ENCODE results near the gene BMP7.

Gene BMP7

GRCh38 chr20:57260934-57261333, 5.5 kb downstream of the BMP7 start:
- Histone ChIP-seq H3K9ac (ENCODE audit: insufficient read length, low read depth) (no peak overlapping the region), H3K27me3 (ENCODE audit: insufficient read depth, insufficient read length) (peaks cover 10% of the 10 kb centered on the region), H3K36me3 (ENCODE audit: insufficient read depth, insufficient read length, low read length) (no peaks in the 10 kb centered on the region), H3K4me3 (ENCODE audit: insufficient read length, low read depth) (no peak overlapping the region), H3K9me3 (ENCODE audit: insufficient read depth, low read length) (no peaks in the 10 kb centered on the region), H3K4me1 (ENCODE audit: insufficient read depth, insufficient read length) (peaks cover 22% of the 10 kb centered on the region)
- TF ChIP-seq SUZ12 (IDR thresholded peaks at IDR 0.05; ENCODE audit: extremely low read depth, insufficient read depth, insufficient read length) (no peak), ZNF274 (IDR thresholded peaks at IDR 0.05; ENCODE audit: low read depth, low read length) (no peak), YY1 (IDR thresholded peaks at IDR 0.05; ENCODE audit: insufficient read depth, insufficient read length) (no peak)
- DNase-seq (ENCODE audit: low read depth, low spot score): no peak

GRCh38 chr20:57259938-57260921, 6.2 kb downstream of the BMP7 start:
- H3K9me3 ChIP-seq (ENCODE audit: insufficient read depth, low read length): no peaks in the 10 kb centered on the region
- TF ChIP-seq SUZ12 (IDR thresholded peaks at IDR 0.05; ENCODE audit: extremely low read depth, insufficient read depth, insufficient read length): no peak
- TF ChIP-seq YY1 (IDR thresholded peaks at IDR 0.05; ENCODE audit: insufficient read depth, insufficient read length): no peak
- TF ChIP-seq ZNF274 (IDR thresholded peaks at IDR 0.05; ENCODE audit: low read depth, low read length): no peak
- peaks cover 22% of the 10 kb centered on the region for H3K4me1 ChIP-seq (ENCODE audit: insufficient read depth, insufficient read length)
- no peaks in the 10 kb centered on the region for H3K36me3 ChIP-seq (ENCODE audit: insufficient read depth, insufficient read length, low read length)
- DNase-seq (ENCODE audit: low read depth, low spot score): no peak
- H3K27me3 ChIP-seq (ENCODE audit: insufficient read depth, insufficient read length): peaks cover 3% of the 10 kb centered on the region
- no peak overlapping the region for H3K4me3 ChIP-seq (ENCODE audit: insufficient read length, low read depth)
- no peak overlapping the region for H3K9ac ChIP-seq (ENCODE audit: insufficient read length, low read depth)

- Histone ChIP-seq H3K9me3 (ENCODE audit: insufficient read depth, low read length) (no peaks in the 10 kb centered on the region), H3K4me1 (ENCODE audit: insufficient read depth, insufficient read length) (peaks cover 21% of the 10 kb centered on the region), H3K9ac (ENCODE audit: insufficient read length, low read depth) (no peak overlapping the region), H3K27me3 (ENCODE audit: insufficient read depth, insufficient read length) (no peaks in the 10 kb centered on the region), H3K36me3 (ENCODE audit: insufficient read depth, insufficient read length, low read length) (no peaks in the 10 kb centered on the region), H3K4me3 (ENCODE audit: insufficient read length, low read depth) (no peak overlapping the region)
- no peak for TF ChIP-seq SUZ12 (IDR thresholded peaks at IDR 0.05; ENCODE audit: extremely low read depth, insufficient read depth, insufficient read length)
- no peak for TF ChIP-seq ZNF274 (IDR thresholded peaks at IDR 0.05; ENCODE audit: low read depth, low read length)
- TF ChIP-seq YY1 (IDR thresholded peaks at IDR 0.05; ENCODE audit: insufficient read depth, insufficient read length): no peak
- DNase-seq (ENCODE audit: low read depth, low spot score): no peak
Measured at GRCh38 chr20:57259121-57259937, 7.1 kb downstream of the BMP7 start.

- no peaks in the 10 kb centered on the region for H3K36me3 ChIP-seq (ENCODE audit: insufficient read depth, insufficient read length, low read length)
- peaks cover 18% of the 10 kb centered on the region for H3K4me1 ChIP-seq (ENCODE audit: insufficient read depth, insufficient read length)
- no peak for TF ChIP-seq ZNF274 (IDR thresholded peaks at IDR 0.05; ENCODE audit: low read depth, low read length)
- no peak for TF ChIP-seq SUZ12 (IDR thresholded peaks at IDR 0.05; ENCODE audit: extremely low read depth, insufficient read depth, insufficient read length)
- no peak for TF ChIP-seq YY1 (IDR thresholded peaks at IDR 0.05; ENCODE audit: insufficient read depth, insufficient read length)
- H3K9ac ChIP-seq (ENCODE audit: insufficient read length, low read depth): no peak overlapping the region
- no peak overlapping the region for H3K4me3 ChIP-seq (ENCODE audit: insufficient read length, low read depth)
- no peak for DNase-seq (ENCODE audit: low read depth, low spot score)
- no peaks in the 10 kb centered on the region for H3K27me3 ChIP-seq (ENCODE audit: insufficient read depth, insufficient read length)
- no peaks in the 10 kb centered on the region for H3K9me3 ChIP-seq (ENCODE audit: insufficient read depth, low read length)
Measured at GRCh38 chr20:57257701-57258453, 8.6 kb downstream of the BMP7 start.

GRCh38 chr20:57256908-57257307, 9.5 kb downstream of the BMP7 start:
- Histone ChIP-seq H3K9ac (ENCODE audit: insufficient read length, low read depth) (no peak overlapping the region), H3K4me3 (ENCODE audit: insufficient read length, low read depth) (no peak overlapping the region), H3K9me3 (ENCODE audit: insufficient read depth, low read length) (no peaks in the 10 kb centered on the region), H3K4me1 (ENCODE audit: insufficient read depth, insufficient read length) (peaks cover 13% of the 10 kb centered on the region), H3K27me3 (ENCODE audit: insufficient read depth, insufficient read length) (no peaks in the 10 kb centered on the region), H3K36me3 (ENCODE audit: insufficient read depth, insufficient read length, low read length) (no peaks in the 10 kb centered on the region)
- TF ChIP-seq ZNF274 (IDR thresholded peaks at IDR 0.05; ENCODE audit: low read depth, low read length) (no peak), YY1 (IDR thresholded peaks at IDR 0.05; ENCODE audit: insufficient read depth, insufficient read length) (no peak), SUZ12 (IDR thresholded peaks at IDR 0.05; ENCODE audit: extremely low read depth, insufficient read depth, insufficient read length) (no peak)
- no peak for DNase-seq (ENCODE audit: low read depth, low spot score)

GRCh38 chr20:57256205-57256604, 10.2 kb downstream of the BMP7 start:
- TF ChIP-seq YY1 (IDR thresholded peaks at IDR 0.05; ENCODE audit: insufficient read depth, insufficient read length) (no peak), SUZ12 (IDR thresholded peaks at IDR 0.05; ENCODE audit: extremely low read depth, insufficient read depth, insufficient read length) (no peak), ZNF274 (IDR thresholded peaks at IDR 0.05; ENCODE audit: low read depth, low read length) (no peak)
- H3K9me3 ChIP-seq (ENCODE audit: insufficient read depth, low read length): no peaks in the 10 kb centered on the region
- no peak overlapping the region for H3K4me3 ChIP-seq (ENCODE audit: insufficient read length, low read depth)
- H3K36me3 ChIP-seq (ENCODE audit: insufficient read depth, insufficient read length, low read length): no peaks in the 10 kb centered on the region
- DNase-seq (ENCODE audit: low read depth, low spot score): no peak
- H3K9ac ChIP-seq (ENCODE audit: insufficient read length, low read depth): no peak overlapping the region
- H3K4me1 ChIP-seq (ENCODE audit: insufficient read depth, insufficient read length): peaks cover 8% of the 10 kb centered on the region
- no peaks in the 10 kb centered on the region for H3K27me3 ChIP-seq (ENCODE audit: insufficient read depth, insufficient read length)
